Breast epithelium (tissue), 4 donors: ENCODE measurements around the gene DPYSL4. TPM values are rescaled to one million over a fixed set of nuclear protein-coding genes. Genes with fewer than 3 reads are reported as not detected.

Experiments
- DNase-seq, 2 donors: peaks; one replicate each; pipeline ENCODE4 v3.0.0-alpha.2; 2019; ENCODE audit warnings: low spot score in 2 of 2
- H3K27ac ChIP-seq, 2 donors: fragments of 200-600 bp; sonication (generic) in 1 of 2; one replicate each; pipeline ENCODE4 v1.5.1; 2016 to 2019; ENCODE audit warnings: mild to moderate bottlenecking in 1 of 2
- H3K27me3 ChIP-seq, 2 donors: fragments of 200-600 bp; sonication (generic) in 1 of 2; one replicate each; pipeline versions ENCODE4 v1.5.1 to v1.6.0; 2017 to 2019; ENCODE audit warnings: control low read depth in 1 of 2, mild to moderate bottlenecking in 1 of 2
- H3K36me3 ChIP-seq: fragments of 200-600 bp; one replicate; pipeline ENCODE4 v1.5.1; 2019
- H3K4me1 ChIP-seq, 2 donors: fragments of 200-600 bp; sonication (generic); one replicate each; pipeline ENCODE4 v1.5.1; 2016 to 2019; ENCODE audit warnings: control low read depth in 1 of 2
- H3K4me3 ChIP-seq, 3 donors: fragments of 200-600 bp; sonication (generic); 1 replicate in 2 of 3; 2 replicates in 1 of 3; pipeline ENCODE4 v1.5.1; 2016 to 2019; ENCODE audit warnings: mild to moderate bottlenecking in 3 of 3, moderate library complexity in 2 of 3
- H3K9me3 ChIP-seq, 2 donors: fragments of 200-600 bp; sonication (generic) in 1 of 2; one replicate each; pipeline ENCODE4 v1.5.1; 2016 to 2019; ENCODE audit warnings: control low read depth in 1 of 2
- CTCF ChIP-seq, 3 donors: fragments of 450-650 bp; IDR thresholded peaks; one replicate each; pipeline ENCODE4 v1.5.1; 2016 to 2017; ENCODE audit warnings: antibody characterized with exemption in 3 of 3, mild to moderate bottlenecking in 3 of 3, moderate library complexity in 3 of 3
- POLR2A ChIP-seq: fragments of 450-650 bp; IDR thresholded peaks from one replicate; pipeline ENCODE4 v1.6.1; 2016; ENCODE audit warnings: antibody characterized with exemption, mild to moderate bottlenecking, moderate library complexity
- POLR2AphosphoS5 ChIP-seq, 3 donors: sonication (generic); formaldehyde crosslinking; IDR thresholded peaks; one replicate each; pipeline ENCODE4 v1.6.1; 2017; ENCODE audit warnings: antibody characterized with exemption in 3 of 3
- intact Hi-C: fragments of 100-400 bp; cut with DNase I; formaldehyde crosslinking; loops from one replicate; pipeline ENCODE4 v1.15.1; 2023; ENCODE audit warnings: low total_unique reads
- total RNA-seq, 3 donors: library from RNA; depleted of rRNA; stranded (reverse); fragments of >200 nt; gene quantifications; one replicate each; pipeline ENCODE4 v1.1.0, GENCODE V29; 2016

Gene DPYSL4
- total RNA-seq, 3 donors from 2014 or later = 1.9 to 2.3 (median 2.1) TPM

- Histone ChIP-seq H3K4me1 (no peaks in the 10 kb centered on the region), H3K27ac (no peak overlapping the region), H3K36me3 (no peaks in the 10 kb centered on the region), H3K4me3 (no peak overlapping the region), H3K9me3 (no peaks in the 10 kb centered on the region), H3K27me3 (no peaks in the 10 kb centered on the region)
- DNase-seq = no peak
- intact Hi-C loops = loop anchor here (10.0 kb wide), 1 partner anchor 115 kb away; no protein-coding TSS in a partner anchor
- TF ChIP-seq POLR2A (no peak), POLR2AphosphoS5 (IDR thresholded peaks at IDR 0.05) (no peak), CTCF (IDR thresholded peaks at IDR 0.05) (no peak)
Measured at GRCh38 chr10:132239126-132240031, 52.6 kb downstream of the DPYSL4 start.

GRCh38 chr10:132240156-132240555, 53.4 kb downstream of the DPYSL4 start:
- intact Hi-C loops = no loop called here
- H3K4me1 ChIP-seq = no peaks in the 10 kb centered on the region

GRCh38 chr10:132240581-132240980, 53.8 kb downstream of the DPYSL4 start:
- Histone ChIP-seq H3K4me3 (no peak overlapping the region), H3K4me1 (no peaks in the 10 kb centered on the region), H3K36me3 (no peaks in the 10 kb centered on the region), H3K9me3 (no peaks in the 10 kb centered on the region), H3K27ac (no peak overlapping the region), H3K27me3 (no peaks in the 10 kb centered on the region)
- no peak for DNase-seq
- intact Hi-C loops = no loop called here
- TF ChIP-seq CTCF (IDR thresholded peaks at IDR 0.05) (no peak), POLR2A (no peak), POLR2AphosphoS5 (IDR thresholded peaks at IDR 0.05) (no peak)

More at GRCh38 chr10:132240156-132240555, 53.4 kb downstream of the DPYSL4 start:
- no peak for DNase-seq
- Histone ChIP-seq H3K27me3 (no peaks in the 10 kb centered on the region), H3K36me3 (no peaks in the 10 kb centered on the region), H3K27ac (no peak overlapping the region), H3K4me3 (no peak overlapping the region), H3K9me3 (no peaks in the 10 kb centered on the region)
- TF ChIP-seq POLR2A (no peak), POLR2AphosphoS5 (IDR thresholded peaks at IDR 0.05) (no peak), CTCF (IDR thresholded peaks at IDR 0.05) (no peak)

- no peak for DNase-seq
- H3K4me3 ChIP-seq = no peak overlapping the region
- no peaks in the 10 kb centered on the region for H3K36me3 ChIP-seq
- TF ChIP-seq POLR2AphosphoS5 (IDR thresholded peaks at IDR 0.05) = no peak
- no peak for TF ChIP-seq CTCF (IDR thresholded peaks at IDR 0.05)
- no peak for TF ChIP-seq POLR2A
- no peaks in the 10 kb centered on the region for H3K4me1 ChIP-seq
- intact Hi-C loops = no loop called here
- no peaks in the 10 kb centered on the region for H3K27me3 ChIP-seq
- no peak overlapping the region for H3K27ac ChIP-seq
- H3K9me3 ChIP-seq = no peaks in the 10 kb centered on the region
Measured at GRCh38 chr10:132241086-132241485, 54.3 kb downstream of the DPYSL4 start.

- DNase-seq = no peak
- Histone ChIP-seq H3K36me3 (no peaks in the 10 kb centered on the region), H3K9me3 (no peaks in the 10 kb centered on the region), H3K4me3 (no peak overlapping the region), H3K4me1 (no peaks in the 10 kb centered on the region), H3K27me3 (no peaks in the 10 kb centered on the region), H3K27ac (no peak overlapping the region)
- TF ChIP-seq CTCF (IDR thresholded peaks at IDR 0.05) (no peak), POLR2AphosphoS5 (IDR thresholded peaks at IDR 0.05) (no peak), POLR2A (no peak)
- intact Hi-C loops = no loop called here
Measured at GRCh38 chr10:132241496-132241895, 54.7 kb downstream of the DPYSL4 start.
